T-helper 17 cell (primary cell): ENCODE results near the gene IRAK1BP1. TPM values are rescaled to one million over a fixed set of nuclear protein-coding genes. Genes with fewer than 3 reads are reported as not detected.

Experiments used
- total RNA-seq, 4 donors: library from RNA in 2 of 4; stranded (reverse) in 2 of 4; gene quantifications; one replicate each; pipeline ENCODE4 v1.2.3 and lab custom pipeline; 2022 to 2026

IRAK1BP1 gene
- total RNA-seq, 2 donors from 2014 or later, result 1.1 to 2.4 TPM

Other genes starting within 250 kb of the IRAK1BP1 start
- 10 to 100 TPM; 42.5 to 44.4 TPM for gene PHIP, start 210.7 kb downstream of the IRAK1BP1 start, total RNA-seq